ENCODE data around the gene CCDC57.
"Not testable (repeated sequence)": the region's sequence is repeated elsewhere in the genome, so short reads cannot be mapped to it uniquely, and the experiment has no call there.

CCDC57 gene

GRCh38 chr17:82214012-82214628 is 1.5 kb upstream of the CCDC57 start:
- no peak for DNase-seq (ENCODE audit: low read depth, low spot score)
- no peak overlapping the region for H3K4me3 ChIP-seq (ENCODE audit: low read length)

GRCh38 chr17:82213251-82214011 is 789 bp upstream of the CCDC57 start:
- peak overlapping the region; percentile 62 for H3K4me3 ChIP-seq (ENCODE audit: low read length)
- no peak for DNase-seq (ENCODE audit: low read depth, low spot score)

- H3K4me3 ChIP-seq (ENCODE audit: low read length); DNase-seq (ENCODE audit: low read depth, low spot score): not testable (repeated sequence)
Observed at GRCh38 chr17:82210655-82211054, 2.0 kb downstream of the CCDC57 start.

- H3K4me3 ChIP-seq (ENCODE audit: low read length), result peak overlapping the region; percentile 30
- DNase-seq (ENCODE audit: low read depth, low spot score), result peak; percentile 81
Observed at GRCh38 chr17:82205720-82206508, 6.7 kb downstream of the CCDC57 start.

- H3K4me3 ChIP-seq (ENCODE audit: low read length), result no peak overlapping the region
Observed at GRCh38 chr17:82204831-82205719, 7.6 kb downstream of the CCDC57 start.

GRCh38 chr17:82203920-82204319 is 8.7 kb downstream of the CCDC57 start:
- no peak overlapping the region for H3K4me3 ChIP-seq (ENCODE audit: low read length)
- no peak for DNase-seq (ENCODE audit: low read depth, low spot score)

More at GRCh38 chr17:82204831-82205719, 7.6 kb downstream of the CCDC57 start:
- DNase-seq (ENCODE audit: low read depth, low spot score), result no peak

- no peak for DNase-seq (ENCODE audit: low read depth, low spot score)
- H3K4me3 ChIP-seq (ENCODE audit: low read length), result no peak overlapping the region
Observed at GRCh38 chr17:82202981-82203380, 9.7 kb downstream of the CCDC57 start.

- DNase-seq (ENCODE audit: low read depth, low spot score), result peak; percentile 78
- peak overlapping the region; percentile 30 for H3K4me3 ChIP-seq (ENCODE audit: low read length)
Observed at GRCh38 chr17:82201498-82201910, 11.1 kb downstream of the CCDC57 start.

GRCh38 chr17:82200743-82201497 is 11.7 kb downstream of the CCDC57 start:
- peak overlapping the region; percentile 30 for H3K4me3 ChIP-seq (ENCODE audit: low read length)
- DNase-seq (ENCODE audit: low read depth, low spot score), result peak; percentile 99

GRCh38 chr17:82200135-82200534 is 12.5 kb downstream of the CCDC57 start:
- peak overlapping the region; percentile 30; the same call in 1 of the 2 replicates for H3K4me3 ChIP-seq (ENCODE audit: low read length)
- no peak for DNase-seq (ENCODE audit: low read depth, low spot score)

GRCh38 chr17:82199496-82199895 is 13.1 kb downstream of the CCDC57 start:
- no peak overlapping the region for H3K4me3 ChIP-seq (ENCODE audit: low read length)
- DNase-seq (ENCODE audit: low read depth, low spot score), result no peak

- no peak for DNase-seq (ENCODE audit: low read depth, low spot score)
- H3K4me3 ChIP-seq (ENCODE audit: low read length), result no peak overlapping the region
Observed at GRCh38 chr17:82198092-82198491, 14.6 kb downstream of the CCDC57 start.

GRCh38 chr17:82195675-82196672 is 16.7 kb downstream of the CCDC57 start:
- no peak overlapping the region for H3K4me3 ChIP-seq (ENCODE audit: low read length)
- DNase-seq (ENCODE audit: low read depth, low spot score), result no peak

- DNase-seq (ENCODE audit: low read depth, low spot score), result no peak
- H3K4me3 ChIP-seq (ENCODE audit: low read length), result no peak overlapping the region
Observed at GRCh38 chr17:82194765-82195164, 17.9 kb downstream of the CCDC57 start.

- H3K4me3 ChIP-seq (ENCODE audit: low read length), result no peak overlapping the region
- DNase-seq (ENCODE audit: low read depth, low spot score), result no peak
Observed at GRCh38 chr17:82193520-82194220, 19.0 kb downstream of the CCDC57 start.

- DNase-seq (ENCODE audit: low read depth, low spot score); H3K4me3 ChIP-seq (ENCODE audit: low read length): not testable (repeated sequence)
Observed at GRCh38 chr17:82193050-82193449, 19.6 kb downstream of the CCDC57 start.
